ENCODE data around the gene PPM1H. TPM values are rescaled to one million over a fixed set of nuclear protein-coding genes. Genes with fewer than 3 reads are reported as not detected.
"Not testable (repeated sequence)": the region's sequence is repeated elsewhere in the genome, so short reads cannot be mapped to it uniquely, and the experiment has no call there.

The PPM1H gene
- total RNA-seq, 1 donor from 2014 or later: 31.0 TPM

GRCh38 chr12:62730649-62731048, 204.3 kb downstream of the PPM1H start:
- H3K27ac Mint-ChIP-seq: peak overlapping the region; percentile 92
- peak overlapping the region; percentile 38 for H3K4me3 Mint-ChIP-seq
- H3K27me3 Mint-ChIP-seq: no peaks in the 10 kb centered on the region
- H3K4me1 Mint-ChIP-seq (ENCODE audit: unreplicated experiment): peaks cover 47% of the 10 kb centered on the region
- no peak for TF ChIP-seq CTCF (conservative IDR thresholded peaks at IDR 0.05)
- H3K9me3 Mint-ChIP-seq: no peaks in the 10 kb centered on the region
- no peak for DNase-seq (ENCODE audit: extremely low spot score, unreplicated experiment)
- H3K36me3 Mint-ChIP-seq: peaks cover 15% of the 10 kb centered on the region

- Mint-ChIP-seq H3K4me3 (peak overlapping the region; percentile 37), H3K4me1 (ENCODE audit: unreplicated experiment) (peaks cover 55% of the 10 kb centered on the region), H3K27ac (peak overlapping the region; percentile 92)
These were observed 205.1 kb downstream of the PPM1H start for GRCh38 chr12:62729579-62730544.

GRCh38 chr12:62728741-62729140, 206.2 kb downstream of the PPM1H start:
- no peak overlapping the region for H3K4me3 Mint-ChIP-seq
- TF ChIP-seq CTCF (conservative IDR thresholded peaks at IDR 0.05): no peak
- H3K27ac Mint-ChIP-seq: peak overlapping the region; percentile 58
- peaks cover 57% of the 10 kb centered on the region for H3K4me1 Mint-ChIP-seq (ENCODE audit: unreplicated experiment)
- DNase-seq (ENCODE audit: extremely low spot score, unreplicated experiment): no peak
- peaks cover 4% of the 10 kb centered on the region for H3K36me3 Mint-ChIP-seq
- no peaks in the 10 kb centered on the region for H3K27me3 Mint-ChIP-seq
- H3K9me3 Mint-ChIP-seq: no peaks in the 10 kb centered on the region

More at GRCh38 chr12:62729579-62730544, 205.1 kb downstream of the PPM1H start:
- not testable (repeated sequence) for H3K27me3 Mint-ChIP-seq; DNase-seq (ENCODE audit: extremely low spot score, unreplicated experiment); H3K9me3 Mint-ChIP-seq
- H3K36me3 Mint-ChIP-seq: peaks cover 11% of the 10 kb centered on the region

GRCh38 chr12:62726471-62726980, 208.4 kb downstream of the PPM1H start:
- Mint-ChIP-seq H3K4me3 (no peak overlapping the region), H3K4me1 (ENCODE audit: unreplicated experiment) (peaks cover 47% of the 10 kb centered on the region)

GRCh38 chr12:62725781-62726180, 209.2 kb downstream of the PPM1H start:
- Mint-ChIP-seq H3K9me3 (no peaks in the 10 kb centered on the region), H3K27ac (peak overlapping the region; percentile 97)

More at GRCh38 chr12:62726471-62726980, 208.4 kb downstream of the PPM1H start:
- peaks cover 7% of the 10 kb centered on the region for H3K36me3 Mint-ChIP-seq
- DNase-seq (ENCODE audit: extremely low spot score, unreplicated experiment): no peak
- no peaks in the 10 kb centered on the region for H3K9me3 Mint-ChIP-seq
- no peak for TF ChIP-seq CTCF (conservative IDR thresholded peaks at IDR 0.05)
- no peaks in the 10 kb centered on the region for H3K27me3 Mint-ChIP-seq
- H3K27ac Mint-ChIP-seq: no peak overlapping the region

More at GRCh38 chr12:62725781-62726180, 209.2 kb downstream of the PPM1H start:
- DNase-seq (ENCODE audit: extremely low spot score, unreplicated experiment): no peak
- H3K4me3 Mint-ChIP-seq: no peak overlapping the region
- TF ChIP-seq CTCF (conservative IDR thresholded peaks at IDR 0.05): no peak
- H3K4me1 Mint-ChIP-seq (ENCODE audit: unreplicated experiment): peaks cover 43% of the 10 kb centered on the region
- H3K27me3 Mint-ChIP-seq: no peaks in the 10 kb centered on the region
- H3K36me3 Mint-ChIP-seq: peaks cover 15% of the 10 kb centered on the region
